Mesothelial cell of epicardium (in vitro differentiated cells): ENCODE measurements around the gene ARMC5. TPM values are rescaled to one million over a fixed set of nuclear protein-coding genes. Genes with fewer than 3 reads are reported as not detected.

Experiments
- DNase-seq, 2 experiments: peaks; one replicate each; pipeline ENCODE4 v3.0.0; 2021; ENCODE audit warnings: low spot score in 2 of 2; ENCODE audit not compliant: unreplicated experiment in 2 of 2
- H3K27ac Mint-ChIP-seq: 2 replicates; pipeline ENCODE4 v1.8.0; 2021; ENCODE audit warnings: mixed read lengths
- H3K27me3 Mint-ChIP-seq: 2 replicates; pipeline ENCODE4 v1.8.0; 2021; ENCODE audit warnings: low read depth, mixed read lengths
- H3K36me3 Mint-ChIP-seq: 2 replicates; pipeline ENCODE4 v1.8.0; 2021; ENCODE audit warnings: mixed read lengths
- H3K4me1 Mint-ChIP-seq: 2 replicates; pipeline ENCODE4 v1.8.0; 2021; ENCODE audit warnings: mixed read lengths
- H3K4me3 Mint-ChIP-seq: 2 replicates; pipeline ENCODE4 v1.8.0; 2021; ENCODE audit warnings: mild to moderate bottlenecking, moderate library complexity, mixed read lengths
- H3K9me3 Mint-ChIP-seq: 2 replicates; pipeline ENCODE4 v1.8.0; 2021; ENCODE audit warnings: mixed read lengths
- total RNA-seq: library from RNA; stranded (reverse); gene quantifications from 3 replicates; pipeline ENCODE4 v1.2.1, GENCODE V29; 2021
- TF ChIP-seq, protein P1 (sequence below): fragments of 200-600 bp; sonication (generic); IDR thresholded peaks from one replicate; pipeline ENCODE4 v1.5.0; 2021; ENCODE audit warnings: antibody characterized with exemption; ENCODE audit not compliant: unreplicated experiment

The ARMC5 gene
- total RNA-seq, 1 donor from 2014 or later = 18.5 TPM

DNA sequence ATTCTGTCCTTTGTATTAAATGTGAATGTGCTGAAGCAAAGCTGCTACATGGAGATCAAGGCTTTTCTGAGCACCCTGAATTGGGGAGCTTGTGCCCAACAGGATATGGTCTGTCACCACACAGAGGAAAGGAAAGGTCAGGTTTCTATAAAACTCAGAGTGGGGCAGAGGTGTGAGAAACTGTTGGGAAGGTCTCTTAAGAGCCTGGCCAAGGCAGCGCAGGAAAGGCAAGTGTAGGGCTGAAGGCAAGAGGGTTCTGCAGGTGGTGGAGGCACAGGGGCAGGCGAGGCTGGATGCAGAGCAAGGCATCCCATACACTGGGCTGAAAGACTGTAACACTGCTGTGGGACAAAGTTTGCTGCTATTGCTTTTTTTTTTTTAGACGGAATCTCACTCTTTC, 39.3 kb upstream of the ARMC5 start:
- Mint-ChIP-seq H3K4me1 (no peaks in the 10 kb centered on the region), H3K36me3 (no peaks in the 10 kb centered on the region), H3K27me3 (peaks cover 62% of the 10 kb centered on the region), H3K4me3 (no peak overlapping the region), H3K27ac (no peak overlapping the region), H3K9me3 (peaks cover 4% of the 10 kb centered on the region)
- TF ChIP-seq, protein P1, sequence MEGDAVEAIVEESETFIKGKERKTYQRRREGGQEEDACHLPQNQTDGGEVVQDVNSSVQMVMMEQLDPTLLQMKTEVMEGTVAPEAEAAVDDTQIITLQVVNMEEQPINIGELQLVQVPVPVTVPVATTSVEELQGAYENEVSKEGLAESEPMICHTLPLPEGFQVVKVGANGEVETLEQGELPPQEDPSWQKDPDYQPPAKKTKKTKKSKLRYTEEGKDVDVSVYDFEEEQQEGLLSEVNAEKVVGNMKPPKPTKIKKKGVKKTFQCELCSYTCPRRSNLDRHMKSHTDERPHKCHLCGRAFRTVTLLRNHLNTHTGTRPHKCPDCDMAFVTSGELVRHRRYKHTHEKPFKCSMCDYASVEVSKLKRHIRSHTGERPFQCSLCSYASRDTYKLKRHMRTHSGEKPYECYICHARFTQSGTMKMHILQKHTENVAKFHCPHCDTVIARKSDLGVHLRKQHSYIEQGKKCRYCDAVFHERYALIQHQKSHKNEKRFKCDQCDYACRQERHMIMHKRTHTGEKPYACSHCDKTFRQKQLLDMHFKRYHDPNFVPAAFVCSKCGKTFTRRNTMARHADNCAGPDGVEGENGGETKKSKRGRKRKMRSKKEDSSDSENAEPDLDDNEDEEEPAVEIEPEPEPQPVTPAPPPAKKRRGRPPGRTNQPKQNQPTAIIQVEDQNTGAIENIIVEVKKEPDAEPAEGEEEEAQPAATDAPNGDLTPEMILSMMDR = no peak
- DNase-seq = no peak

DNA sequence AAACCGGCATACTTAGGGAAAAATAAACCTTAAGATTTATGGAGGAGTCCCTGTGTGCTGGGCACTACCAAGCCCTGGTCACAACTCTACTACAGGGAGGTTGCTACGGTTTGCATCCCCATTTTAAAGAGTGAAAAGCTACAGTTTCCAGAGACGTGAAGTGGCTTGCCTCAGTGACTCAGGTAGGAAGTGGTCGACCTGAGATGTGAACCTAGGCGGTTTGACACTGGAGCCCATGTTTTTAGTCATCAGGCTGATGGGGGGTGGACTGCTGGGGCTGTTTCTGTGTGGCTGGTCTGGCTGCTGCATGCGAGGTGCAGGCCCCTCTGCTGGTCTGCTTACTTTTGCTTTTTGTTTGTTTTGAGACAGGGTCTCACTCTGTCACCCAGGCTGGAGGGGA, 37.7 kb upstream of the ARMC5 start:
- no peaks in the 10 kb centered on the region for H3K36me3 Mint-ChIP-seq
- H3K4me3 Mint-ChIP-seq = no peak overlapping the region
- DNase-seq = no peak
- no peaks in the 10 kb centered on the region for H3K4me1 Mint-ChIP-seq
- no peak overlapping the region for H3K27ac Mint-ChIP-seq
- TF ChIP-seq, protein P1 = no peak
- peaks cover 61% of the 10 kb centered on the region for H3K27me3 Mint-ChIP-seq
- H3K9me3 Mint-ChIP-seq = peaks cover 4% of the 10 kb centered on the region

DNA sequence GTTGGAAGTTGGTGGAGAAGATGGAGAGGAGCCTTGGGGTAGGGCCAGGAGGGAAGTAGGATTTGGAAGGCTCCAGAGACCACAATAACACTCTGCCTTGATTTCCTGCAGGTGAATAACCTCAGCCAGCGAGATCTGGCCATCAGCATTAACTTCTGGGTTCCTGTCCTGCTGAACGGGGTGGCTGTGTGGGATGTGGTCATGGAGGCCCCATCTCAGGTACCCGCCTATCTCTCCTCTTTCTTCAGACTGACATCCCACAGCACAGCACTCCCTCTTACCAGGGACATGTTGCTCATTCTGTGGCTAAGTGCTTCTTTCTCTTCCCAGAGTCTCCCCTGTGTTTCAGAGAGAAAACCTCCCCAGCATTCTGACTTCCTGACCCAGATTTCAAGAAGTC, 36.1 kb upstream of the ARMC5 start:
- no peak for DNase-seq
- Mint-ChIP-seq H3K4me1 (no peaks in the 10 kb centered on the region), H3K36me3 (no peaks in the 10 kb centered on the region), H3K27ac (no peak overlapping the region), H3K4me3 (no peak overlapping the region), H3K27me3 (peaks cover 57% of the 10 kb centered on the region), H3K9me3 (peaks cover under 1% of the 10 kb centered on the region)
- TF ChIP-seq, protein P1 = no peak

GRCh38 chr16:31423801-31424200, 35.5 kb upstream of the ARMC5 start:
- no peak overlapping the region for H3K4me3 Mint-ChIP-seq
- H3K4me1 Mint-ChIP-seq = no peaks in the 10 kb centered on the region
- no peaks in the 10 kb centered on the region for H3K36me3 Mint-ChIP-seq
- TF ChIP-seq, protein P1 = no peak
- H3K27ac Mint-ChIP-seq = no peak overlapping the region
- H3K27me3 Mint-ChIP-seq = peaks cover 53% of the 10 kb centered on the region
- no peak for DNase-seq
- H3K9me3 Mint-ChIP-seq = no peaks in the 10 kb centered on the region

DNA sequence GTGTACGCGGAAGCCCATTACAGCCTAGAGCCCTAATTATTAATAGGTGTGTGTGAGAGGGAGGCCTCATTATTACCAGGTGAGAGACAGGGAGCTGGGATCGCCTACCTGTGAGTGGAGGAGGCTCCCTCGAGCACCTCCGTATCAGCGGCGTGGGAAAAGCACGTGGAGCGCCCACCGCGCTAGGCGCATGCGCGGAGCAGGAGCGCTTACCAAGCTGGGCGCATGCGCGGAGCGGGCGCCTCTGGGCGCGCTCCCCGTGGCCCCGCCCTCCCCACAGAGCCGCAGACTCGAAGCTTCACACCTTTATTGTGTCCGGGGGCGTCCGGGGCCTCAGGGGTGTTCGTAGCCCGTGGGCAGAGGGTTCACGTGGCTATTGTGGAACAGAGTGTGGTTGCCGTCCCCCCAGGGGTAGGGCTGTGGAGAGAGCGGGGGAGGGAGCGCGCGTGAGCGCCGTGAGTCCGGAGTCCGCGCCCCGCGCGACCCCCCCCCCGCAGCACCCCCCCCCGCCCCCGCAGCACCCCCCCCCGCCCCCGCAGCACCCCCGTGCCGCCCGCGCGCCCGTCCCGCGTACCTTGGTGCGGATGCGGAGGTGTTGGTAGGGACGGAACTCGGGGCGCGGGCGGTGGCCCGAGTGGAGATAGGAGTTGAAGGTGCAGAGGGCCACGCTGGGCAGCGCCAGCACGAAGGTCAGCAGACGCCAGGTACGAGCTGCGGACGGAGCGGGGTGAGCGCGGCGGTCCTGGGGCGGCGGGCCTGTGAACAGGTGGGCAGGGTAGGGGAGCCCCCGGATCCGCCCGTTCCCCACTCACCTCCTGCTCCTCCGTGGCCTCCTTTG, 31.6 kb upstream of the ARMC5 start:
- TF ChIP-seq, protein P1 = no peak
- DNase-seq = no peak
- H3K27ac Mint-ChIP-seq = no peak overlapping the region
- no peak overlapping the region for H3K4me3 Mint-ChIP-seq
- H3K9me3 Mint-ChIP-seq = no peaks in the 10 kb centered on the region
- peaks cover 44% of the 10 kb centered on the region for H3K27me3 Mint-ChIP-seq
- H3K4me1 Mint-ChIP-seq = no peaks in the 10 kb centered on the region
- H3K36me3 Mint-ChIP-seq = no peaks in the 10 kb centered on the region
